HCT116 (cell line): ENCODE results near the gene NPTX1. TPM values are rescaled to one million over a fixed set of nuclear protein-coding genes. Genes with fewer than 3 reads are reported as not detected.

Experiments
- ATAC-seq: fragments of 200-7000 bp; cut with Tn5 transposase; 2 replicates; pipeline ENCODE4 v1.9.1; 2020; ENCODE audit warnings: mild to moderate bottlenecking, moderate library complexity
- BruUV-seq: library from RNA; stranded (reverse); fragments of 400-500 nt; replicated peaks from 2 replicates; lab custom pipeline; 2021; lab: Mats Ljungman, UMichigan
- CTCF ChIA-PET: fragments of 300-600 bp; sonication (Branson Sonifier 250); formaldehyde crosslinking; loops from one replicate; lab custom pipeline; 2021; ENCODE audit warnings: antibody characterized with exemption; lab: Charles Lee
- POLR2A ChIA-PET: fragments of 300-600, 350-600 bp; sonication (Branson Sonifier 250); formaldehyde crosslinking; loops from one replicate; lab custom pipeline; 2021; ENCODE audit warnings: antibody characterized with exemption; lab: Charles Lee
- RAD21 ChIA-PET, 2 experiments: fragments of 300-600 bp; sonication (Branson Sonifier 250); formaldehyde crosslinking; loops; one replicate each; lab custom pipeline; 2023; ENCODE audit warnings: low total read pairs in 2 of 2; ENCODE audit not compliant: uncharacterized antibody in 2 of 2, unreplicated experiment in 2 of 2, low non-redundant PET in 1 of 2; lab: Charles Lee
- DNase-seq: peaks from one replicate; pipeline ENCODE4 v3.0.0-alpha.2; 2010; ENCODE audit warnings: low read depth, low spot score
- H2AFZ ChIP-seq: fragments of 200-600 bp; shearing (Covaris generic), sonication (generic); 2 replicates; pipeline ENCODE4 v1.6.1; 2017; ENCODE audit warnings: low read depth, mixed run types, mixed read lengths, antibody characterized with exemption, low read length; ENCODE audit not compliant: poor library complexity, severe bottlenecking
- H3K27ac ChIP-seq: 2 replicates; pipeline ENCODE4 v1.5.1; 2012; ENCODE audit warnings: low read depth, low read length
- H3K27me3 ChIP-seq: fragments of 200-600 bp; sonication (generic); 2 replicates; pipeline ENCODE4 v1.6.1; 2016; ENCODE audit warnings: mixed run types, low read length, mixed read lengths; ENCODE audit not compliant: insufficient read depth
- H3K36me3 ChIP-seq, 2 experiments: fragments of 200-500 bp in 1 of 2; fragments of 200-600 bp in 1 of 2; sonication (Bioruptor generic) in 1 of 2; sonication (generic) in 1 of 2; 2 replicates each; pipeline versions ENCODE4 v1.5.1 to v1.6.1; 2014 to 2016; ENCODE audit warnings: low read length in 2 of 2, inconsistent platforms in 1 of 2, mixed read lengths in 1 of 2, mixed run types in 1 of 2; ENCODE audit not compliant: insufficient read depth in 2 of 2, control insufficient read depth in 1 of 2
- H3K4me1 ChIP-seq, 2 experiments: fragments of 200-600 bp in 1 of 2; sonication (generic) in 1 of 2; 2 replicates each; pipeline versions ENCODE4 v1.5.1 to v1.6.1; 2012 to 2017; ENCODE audit warnings: low read length in 2 of 2, inconsistent platforms in 1 of 2, mild to moderate bottlenecking in 1 of 2, mixed read lengths in 1 of 2, mixed run types in 1 of 2, moderate library complexity in 1 of 2; ENCODE audit not compliant: insufficient read depth in 2 of 2, control insufficient read depth in 1 of 2
- H3K4me2 ChIP-seq: fragments of 200-600 bp; sonication (generic); 2 replicates; pipeline ENCODE4 v1.6.1; 2017; ENCODE audit warnings: mixed run types, low read length, mixed read lengths
- H3K4me3 ChIP-seq, 2 experiments: fragments of 200-600 bp in 1 of 2; sonication (generic) in 1 of 2; replicated peaks in 1 of 2; 2 replicates each; pipeline ENCODE4 v1.5.1; 2011 to 2016; ENCODE audit warnings: low read length in 2 of 2, control low read depth in 1 of 2, low read depth in 1 of 2, mild to moderate bottlenecking in 1 of 2, mixed read lengths in 1 of 2, mixed run types in 1 of 2
- H3K79me2 ChIP-seq: fragments of 200-600 bp; sonication (generic); 2 replicates; pipeline ENCODE4 v1.6.1; 2017; ENCODE audit warnings: mild to moderate bottlenecking, mixed run types, low read length, moderate library complexity, mixed read lengths; ENCODE audit not compliant: insufficient read depth
- H3K9ac ChIP-seq: fragments of 200-600 bp; sonication (generic); 2 replicates; pipeline ENCODE4 v1.6.1; 2016; ENCODE audit warnings: low read length, mixed read lengths
- H3K9me2 ChIP-seq: fragments of 200-600 bp; sonication (generic), shearing (Covaris generic); 2 replicates; pipeline ENCODE4 v1.6.1; 2017; ENCODE audit warnings: mixed run types, mild to moderate bottlenecking, moderate library complexity; ENCODE audit not compliant: insufficient read depth
- H3K9me3 ChIP-seq, 2 experiments: fragments of 200-500 bp in 1 of 2; fragments of 200-600 bp in 1 of 2; sonication (Bioruptor generic) in 1 of 2; sonication (generic) in 1 of 2; 2 replicates each; pipeline ENCODE4 v1.6.1; 2014 to 2017; ENCODE audit warnings: low read length in 2 of 2, mixed read lengths in 2 of 2, inconsistent platforms in 1 of 2, low read depth in 1 of 2, mild to moderate bottlenecking in 1 of 2, mixed run types in 1 of 2, moderate library complexity in 1 of 2; ENCODE audit not compliant: control insufficient read depth in 1 of 2, insufficient read depth in 1 of 2
- H4K20me1 ChIP-seq: fragments of 200-600 bp; sonication (generic), shearing (Covaris generic); 2 replicates; pipeline ENCODE4 v1.6.1; 2017; ENCODE audit warnings: mixed run types, mild to moderate bottlenecking, moderate library complexity; ENCODE audit not compliant: insufficient read depth
- ATF3 ChIP-seq: IDR thresholded peaks from 2 replicates; pipeline ENCODE4 v1.6.1; 2012
- CBX3 ChIP-seq: IDR thresholded peaks from 2 replicates; pipeline ENCODE4 v1.6.1; 2012; ENCODE audit warnings: low read depth
- ELF1 ChIP-seq: IDR thresholded peaks from 2 replicates; pipeline ENCODE4 v1.6.1; 2012; ENCODE audit warnings: low read depth, borderline replicate concordance
- EZH2 ChIP-seq: fragments of 200-600 bp; sonication (generic); IDR thresholded peaks from 2 replicates; pipeline ENCODE4 v1.6.1; 2017; ENCODE audit warnings: antibody characterized with exemption, mixed run types
- EZH2phosphoT487 ChIP-seq: fragments of 200-600 bp; IDR thresholded peaks from 2 replicates; pipeline ENCODE4 v1.6.1; 2018; ENCODE audit warnings: antibody characterized with exemption, borderline replicate concordance
- FOSL1 ChIP-seq: IDR thresholded peaks from 2 replicates; pipeline ENCODE4 v1.6.1; 2012; ENCODE audit warnings: low read depth
- POLR2A ChIP-seq: IDR thresholded peaks from 2 replicates; pipeline ENCODE4 v1.7.0; 2011; ENCODE audit warnings: borderline replicate concordance; ENCODE audit not compliant: insufficient read depth, insufficient read length; ENCODE audit errors: extremely low read depth
- POLR2AphosphoS5 ChIP-seq: IDR thresholded peaks from 2 replicates; pipeline ENCODE4 v1.6.1; 2011; ENCODE audit warnings: mild to moderate bottlenecking, low read depth, low read length, moderate library complexity
- RAD21 ChIP-seq: IDR thresholded peaks from 2 replicates; pipeline ENCODE4 v1.6.1; 2012; ENCODE audit warnings: low read depth, mild to moderate bottlenecking
- REST ChIP-seq: IDR thresholded peaks from 2 replicates; pipeline ENCODE4 v1.6.1; 2012; ENCODE audit warnings: low read depth
- SIN3A ChIP-seq: IDR thresholded peaks from 2 replicates; pipeline ENCODE4 v1.6.1; 2012; ENCODE audit warnings: low read depth
- SP1 ChIP-seq: IDR thresholded peaks from 2 replicates; pipeline ENCODE4 v1.6.1; 2012; ENCODE audit warnings: low read depth
- SRF ChIP-seq: IDR thresholded peaks from 2 replicates; pipeline ENCODE4 v1.6.1; 2012; ENCODE audit warnings: low read depth
- YY1 ChIP-seq: IDR thresholded peaks from 2 replicates; pipeline ENCODE4 v1.6.1; 2011; ENCODE audit warnings: low read length, low read depth, moderate library complexity, mild to moderate bottlenecking; ENCODE audit not compliant: insufficient replicate concordance; ENCODE audit errors: extremely low read depth
- ZFX ChIP-seq: fragments of 450-650 bp; IDR thresholded peaks from 2 replicates; pipeline ENCODE4 v1.6.1; 2017
- ZNF274 ChIP-seq: fragments of 200-500 bp; sonication (Bioruptor generic); IDR thresholded peaks from 2 replicates; pipeline ENCODE4 v1.6.1; 2014; ENCODE audit warnings: mild to moderate bottlenecking, low read depth, low read length, inconsistent platforms
- intact Hi-C: fragments of 100-400 bp; cut with micrococcal nuclease; formaldehyde crosslinking; loops from 2 replicates; pipeline ENCODE4 v1.10.0; 2022
- total RNA-seq: library from RNA; stranded (reverse); gene quantifications from one replicate; pipeline ENCODE4 v1.2.1, GENCODE V29; 2021; ENCODE audit not compliant: unreplicated experiment
- TF ChIP-seq, protein P1 (sequence below): IDR thresholded peaks from 2 replicates; pipeline ENCODE4 v1.6.1; 2012
- TF ChIP-seq, protein P2 (sequence below): IDR thresholded peaks from 2 replicates; pipeline ENCODE4 v1.6.1; 2011; ENCODE audit warnings: mild to moderate bottlenecking, low read length, moderate library complexity; ENCODE audit not compliant: insufficient replicate concordance; ENCODE audit errors: extremely low read depth

The NPTX1 gene
- total RNA-seq, 1 experiment from 2014 or later: 0.15 TPM

GRCh38 chr17:80451104-80451775 is 25.2 kb downstream of the NPTX1 start:
- POLR2A ChIA-PET: no interaction called here
- intact Hi-C loops: loop anchor here (10.0 kb wide), 2 partner anchors 124 to 444 kb away; no protein-coding TSS in a partner anchor
- H3K27me3 ChIP-seq: no peaks in the 10 kb centered on the region; the same call in 1 of the 2 replicates
- peaks cover 11 to 38% of the 10 kb centered on the region in 2 experiments; a peak in 3 of 4 replicates for H3K4me1 ChIP-seq
- CTCF ChIA-PET: no interaction called here
- TF ChIP-seq SP1 (no peak), SIN3A (no peak), POLR2AphosphoS5 (no peak), YY1 (no peak), ELF1 (no peak), ZNF274 (no peak), POLR2A (no peak), EZH2phosphoT487 (no peak), SRF (no peak), ATF3 (no peak), FOSL1 (no peak), RAD21 (no peak), CBX3 (no peak), REST (no peak), EZH2 (no peak), ZFX (no peak)
- TF ChIP-seq, protein P1, sequence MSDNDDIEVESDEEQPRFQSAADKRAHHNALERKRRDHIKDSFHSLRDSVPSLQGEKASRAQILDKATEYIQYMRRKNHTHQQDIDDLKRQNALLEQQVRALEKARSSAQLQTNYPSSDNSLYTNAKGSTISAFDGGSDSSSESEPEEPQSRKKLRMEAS: no peak
- TF ChIP-seq, protein P2, sequence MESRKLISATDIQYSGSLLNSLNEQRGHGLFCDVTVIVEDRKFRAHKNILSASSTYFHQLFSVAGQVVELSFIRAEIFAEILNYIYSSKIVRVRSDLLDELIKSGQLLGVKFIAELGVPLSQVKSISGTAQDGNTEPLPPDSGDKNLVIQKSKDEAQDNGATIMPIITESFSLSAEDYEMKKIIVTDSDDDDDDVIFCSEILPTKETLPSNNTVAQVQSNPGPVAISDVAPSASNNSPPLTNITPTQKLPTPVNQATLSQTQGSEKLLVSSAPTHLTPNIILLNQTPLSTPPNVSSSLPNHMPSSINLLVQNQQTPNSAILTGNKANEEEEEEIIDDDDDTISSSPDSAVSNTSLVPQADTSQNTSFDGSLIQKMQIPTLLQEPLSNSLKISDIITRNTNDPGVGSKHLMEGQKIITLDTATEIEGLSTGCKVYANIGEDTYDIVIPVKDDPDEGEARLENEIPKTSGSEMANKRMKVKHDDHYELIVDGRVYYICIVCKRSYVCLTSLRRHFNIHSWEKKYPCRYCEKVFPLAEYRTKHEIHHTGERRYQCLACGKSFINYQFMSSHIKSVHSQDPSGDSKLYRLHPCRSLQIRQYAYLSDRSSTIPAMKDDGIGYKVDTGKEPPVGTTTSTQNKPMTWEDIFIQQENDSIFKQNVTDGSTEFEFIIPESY: no peak
- no TSS peak for BruUV-seq
- no peak overlapping the region for H3K27ac ChIP-seq
- no peaks in the 10 kb centered on the region for H4K20me1 ChIP-seq
- H2AFZ ChIP-seq: no peak overlapping the region
- no peak overlapping the region for H3K4me3 ChIP-seq
- no peaks in the 10 kb centered on the region for H3K9me3 ChIP-seq
- H3K4me2 ChIP-seq: no peak overlapping the region
- no peak overlapping the region for H3K9ac ChIP-seq
- no peaks in the 10 kb centered on the region for H3K79me2 ChIP-seq
- RAD21 ChIA-PET: no interaction called here
- no peaks in the 10 kb centered on the region for H3K36me3 ChIP-seq
- DNase-seq (no peak), ATAC-seq (no peak)
- H3K9me2 ChIP-seq: no peaks in the 10 kb centered on the region
